WTC11 (cell line): ENCODE results near the gene SAP30L. TPM values are rescaled to one million over a fixed set of nuclear protein-coding genes. Genes with fewer than 3 reads are reported as not detected.

Experiments
- ATAC-seq: fragments of 200-7000 bp; cut with Tn5 transposase; 2 replicates; pipeline ENCODE4 v1.10.0; 2021; ENCODE audit warnings: mild to moderate bottlenecking, moderate library complexity
- CTCF ChIA-PET: fragments of 300-600 bp; sonication (Branson Sonifier 250); formaldehyde crosslinking; loops from one replicate; lab custom pipeline; 2021; ENCODE audit warnings: antibody characterized with exemption; lab: Charles Lee
- POLR2A ChIA-PET: fragments of 350-600 bp; sonication (Branson Sonifier 250); formaldehyde crosslinking; loops from one replicate; lab custom pipeline; 2021; ENCODE audit warnings: antibody characterized with exemption; lab: Charles Lee
- DNase-seq: peaks from one replicate; pipeline ENCODE4 v3.0.0; 2021; ENCODE audit warnings: low spot score
- H3K27ac Mint-ChIP-seq: 2 replicates; pipeline ENCODE4 v1.8.0; 2021; ENCODE audit warnings: mixed read lengths
- H3K27me3 Mint-ChIP-seq: 2 replicates; pipeline ENCODE4 v1.8.0; 2021; ENCODE audit warnings: low read depth, mild to moderate bottlenecking, moderate library complexity, mixed read lengths
- H3K36me3 Mint-ChIP-seq: 2 replicates; pipeline ENCODE4 v1.8.0; 2021; ENCODE audit warnings: mixed read lengths
- H3K4me1 Mint-ChIP-seq: 2 replicates; pipeline ENCODE4 v1.8.0; 2022; ENCODE audit warnings: mixed read lengths
- H3K4me3 Mint-ChIP-seq: 2 replicates; pipeline ENCODE4 v1.8.0; 2021; ENCODE audit warnings: mild to moderate bottlenecking, moderate library complexity, mixed read lengths
- H3K9me3 Mint-ChIP-seq: 2 replicates; pipeline ENCODE4 v1.8.0; 2021; ENCODE audit warnings: mixed read lengths
- ATF1 ChIP-seq: sonication (generic); formaldehyde crosslinking; IDR thresholded peaks from 2 replicates; pipeline ENCODE4 v1.8.1; 2023; ENCODE audit warnings: mild to moderate bottlenecking, moderate library complexity, missing genetic modification reagents
- ELF4 ChIP-seq: sonication (generic); formaldehyde crosslinking; IDR thresholded peaks from 2 replicates; pipeline ENCODE4 v1.8.1; 2022; ENCODE audit warnings: low read depth, mild to moderate bottlenecking, moderate library complexity, missing genetic modification reagents
- FOXK1 ChIP-seq: sonication (generic); formaldehyde crosslinking; IDR thresholded peaks from 2 replicates; pipeline ENCODE4 v1.8.0; 2022; ENCODE audit warnings: mild to moderate bottlenecking, moderate library complexity, missing genetic modification reagents
- GABPB1 ChIP-seq: sonication (generic); formaldehyde crosslinking; IDR thresholded peaks from 2 replicates; pipeline ENCODE4 v1.8.1; 2023; ENCODE audit warnings: mild to moderate bottlenecking, missing genetic modification reagents
- GTF2I ChIP-seq: fragments of 250-450 bp; sonication (Bioruptor Pico); conservative IDR thresholded peaks from 2 replicates; pipeline ENCODE4 v1.4.0; 2021; ENCODE audit warnings: mild to moderate bottlenecking
- HMGA2 ChIP-seq: fragments of 250-450 bp; sonication (Bioruptor Pico); IDR thresholded peaks from 2 replicates; pipeline ENCODE4 v1.4.0; 2021; ENCODE audit warnings: mild to moderate bottlenecking, moderate library complexity
- IRF2 ChIP-seq: sonication (generic); formaldehyde crosslinking; IDR thresholded peaks from 2 replicates; pipeline ENCODE4 v1.8.0; 2022; ENCODE audit warnings: low read depth, missing genetic modification reagents, borderline replicate concordance
- JUN ChIP-seq: sonication (generic); formaldehyde crosslinking; IDR thresholded peaks from 2 replicates; pipeline ENCODE4 v1.8.0; 2023; ENCODE audit warnings: mild to moderate bottlenecking, missing genetic modification reagents
- KAT7 ChIP-seq: sonication (generic); formaldehyde crosslinking; IDR thresholded peaks from 2 replicates; pipeline ENCODE4 v1.8.1; 2023; ENCODE audit warnings: missing genetic modification reagents, mild to moderate bottlenecking, borderline replicate concordance
- MXD4 ChIP-seq: fragments of 250-450 bp; sonication (Bioruptor Pico); IDR thresholded peaks from 2 replicates; pipeline ENCODE4 v1.8.0; 2021; ENCODE audit warnings: mild to moderate bottlenecking, moderate library complexity, borderline replicate concordance
- NFYB ChIP-seq: sonication (generic); formaldehyde crosslinking; conservative IDR thresholded peaks from 2 replicates; pipeline ENCODE4 v1.8.0; 2022; ENCODE audit warnings: low read depth, missing genetic modification reagents
- NR1H2 ChIP-seq: sonication (generic); formaldehyde crosslinking; IDR thresholded peaks from 2 replicates; pipeline ENCODE4 v1.9.0; 2021; ENCODE audit warnings: mild to moderate bottlenecking, moderate library complexity, missing genetic modification reagents
- NR3C1 ChIP-seq: sonication (generic); formaldehyde crosslinking; conservative IDR thresholded peaks from 2 replicates; pipeline ENCODE4 v1.8.1; 2023; ENCODE audit warnings: low read depth, mild to moderate bottlenecking, missing genetic modification reagents
- OVOL2 ChIP-seq: fragments of 250-450 bp; sonication (Bioruptor Pico); IDR thresholded peaks from 2 replicates; pipeline ENCODE4 v1.9.0; 2021; ENCODE audit warnings: mild to moderate bottlenecking, borderline replicate concordance
- SP1 ChIP-seq: sonication (generic); formaldehyde crosslinking; conservative IDR thresholded peaks from 2 replicates; pipeline ENCODE4 v1.8.1; 2022; ENCODE audit warnings: missing genetic modification reagents
- TEAD4 ChIP-seq: sonication (generic); formaldehyde crosslinking; IDR thresholded peaks from 2 replicates; pipeline ENCODE4 v1.8.0; 2022; ENCODE audit warnings: mild to moderate bottlenecking, missing genetic modification reagents
- ZBTB21 ChIP-seq: sonication (generic); formaldehyde crosslinking; IDR thresholded peaks from 2 replicates; pipeline ENCODE4 v1.8.1; 2023; ENCODE audit warnings: mild to moderate bottlenecking, missing genetic modification reagents, borderline replicate concordance
- ZNF138 ChIP-seq: sonication (generic); formaldehyde crosslinking; conservative IDR thresholded peaks from 2 replicates; pipeline ENCODE4 v1.8.1; 2022; ENCODE audit warnings: mild to moderate bottlenecking, moderate library complexity, missing genetic modification reagents
- ZNF396 ChIP-seq: fragments of 250-450 bp; sonication (Bioruptor Pico); IDR thresholded peaks from 2 replicates; pipeline ENCODE4 v1.8.0; 2021; ENCODE audit warnings: mild to moderate bottlenecking, moderate library complexity, borderline replicate concordance
- total RNA-seq: library from RNA; stranded (reverse); gene quantifications from 3 replicates; pipeline ENCODE4 v1.2.3, GENCODE V29; 2021
- TF ChIP-seq, protein P1 (sequence below): sonication (generic); formaldehyde crosslinking; IDR thresholded peaks from 2 replicates; pipeline ENCODE4 v1.8.1; 2022; ENCODE audit warnings: low read depth, mild to moderate bottlenecking, moderate library complexity, missing genetic modification reagents, borderline replicate concordance
- TF ChIP-seq, protein P2 (sequence below): fragments of 250-450 bp; sonication (Bioruptor Pico); IDR thresholded peaks from 2 replicates; pipeline ENCODE4 v1.9.0; 2021; ENCODE audit warnings: mild to moderate bottlenecking
- TF ChIP-seq, protein P3 (sequence below): sonication (generic); formaldehyde crosslinking; IDR thresholded peaks from 2 replicates; pipeline ENCODE4 v1.8.1; 2023; ENCODE audit warnings: mild to moderate bottlenecking, moderate library complexity, missing genetic modification reagents
- TF ChIP-seq, protein P4 (sequence below): sonication (generic); formaldehyde crosslinking; IDR thresholded peaks from 2 replicates; pipeline ENCODE4 v1.8.0; 2022; ENCODE audit warnings: mild to moderate bottlenecking, missing genetic modification reagents
- TF ChIP-seq, protein P5 (sequence below): sonication (generic); formaldehyde crosslinking; IDR thresholded peaks from 2 replicates; pipeline ENCODE4 v1.8.0; 2023; ENCODE audit warnings: mild to moderate bottlenecking, missing genetic modification reagents

The SAP30L gene
- total RNA-seq, 1 experiment from 2014 or later: 33.5 TPM

DNA sequence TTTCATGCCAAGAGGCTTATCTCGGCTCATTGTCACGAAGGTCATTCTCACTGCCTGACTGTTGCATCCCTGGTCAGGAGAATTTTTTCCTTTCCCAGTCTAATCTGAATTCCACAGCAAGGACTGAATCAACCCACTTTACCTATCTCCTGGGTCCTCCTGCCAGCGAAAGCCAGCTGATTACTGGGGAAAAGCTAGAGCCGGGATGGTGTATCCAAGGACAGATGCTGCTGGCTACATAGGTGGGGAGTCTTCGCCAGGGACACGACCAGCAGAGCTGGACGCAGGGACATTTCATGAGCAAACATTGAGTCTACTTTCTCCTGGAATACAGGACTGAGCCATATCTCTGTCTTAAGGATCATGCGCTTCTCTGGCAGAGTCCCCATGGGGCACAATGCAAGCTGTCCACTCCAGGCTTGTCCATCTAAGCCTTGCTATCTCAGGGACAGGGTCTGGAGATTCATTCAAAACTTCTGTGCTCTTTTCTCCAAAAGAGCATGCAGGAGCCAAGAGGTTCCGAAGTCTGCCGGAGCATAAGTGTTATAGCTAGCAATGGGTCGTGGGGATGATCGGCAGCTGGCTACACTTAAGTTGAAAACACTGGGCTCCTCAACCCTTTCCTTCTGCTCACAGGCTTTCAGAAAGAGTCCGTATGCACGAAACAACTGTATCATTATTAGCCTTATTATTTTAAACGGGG, 38.7 kb downstream of the SAP30L start:
- ChIA-PET POLR2A (no interaction called here), CTCF (interaction anchor here (1.0 to 2.2 kb wide), 4 partner anchors 16 to 126 kb away, joined by 3 to 12 read pairs (median 6); no protein-coding TSS in a partner anchor)
- H3K4me3 Mint-ChIP-seq: peak overlapping the region; percentile 55
- H3K4me1 Mint-ChIP-seq: peaks cover 65% of the 10 kb centered on the region
- H3K36me3 Mint-ChIP-seq: no peaks in the 10 kb centered on the region
- ATAC-seq: no peak
- H3K27ac Mint-ChIP-seq: no peak overlapping the region
- TF ChIP-seq ZBTB21 (CRISPR knock-in tag) (no peak), JUN (CRISPR knock-in tag) (no peak), IRF2 (CRISPR knock-in tag) (no peak), ATF1 (no peak), GABPB1 (no peak)
- TF ChIP-seq, protein P1, sequence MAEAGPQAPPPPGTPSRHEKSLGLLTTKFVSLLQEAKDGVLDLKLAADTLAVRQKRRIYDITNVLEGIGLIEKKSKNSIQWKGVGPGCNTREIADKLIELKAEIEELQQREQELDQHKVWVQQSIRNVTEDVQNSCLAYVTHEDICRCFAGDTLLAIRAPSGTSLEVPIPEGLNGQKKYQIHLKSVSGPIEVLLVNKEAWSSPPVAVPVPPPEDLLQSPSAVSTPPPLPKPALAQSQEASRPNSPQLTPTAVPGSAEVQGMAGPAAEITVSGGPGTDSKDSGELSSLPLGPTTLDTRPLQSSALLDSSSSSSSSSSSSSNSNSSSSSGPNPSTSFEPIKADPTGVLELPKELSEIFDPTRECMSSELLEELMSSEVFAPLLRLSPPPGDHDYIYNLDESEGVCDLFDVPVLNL (CRISPR knock-in tag): no peak
- H3K27me3 Mint-ChIP-seq: peaks cover 97% of the 10 kb centered on the region
- no peaks in the 10 kb centered on the region for H3K9me3 Mint-ChIP-seq
- no peak for DNase-seq

DNA sequence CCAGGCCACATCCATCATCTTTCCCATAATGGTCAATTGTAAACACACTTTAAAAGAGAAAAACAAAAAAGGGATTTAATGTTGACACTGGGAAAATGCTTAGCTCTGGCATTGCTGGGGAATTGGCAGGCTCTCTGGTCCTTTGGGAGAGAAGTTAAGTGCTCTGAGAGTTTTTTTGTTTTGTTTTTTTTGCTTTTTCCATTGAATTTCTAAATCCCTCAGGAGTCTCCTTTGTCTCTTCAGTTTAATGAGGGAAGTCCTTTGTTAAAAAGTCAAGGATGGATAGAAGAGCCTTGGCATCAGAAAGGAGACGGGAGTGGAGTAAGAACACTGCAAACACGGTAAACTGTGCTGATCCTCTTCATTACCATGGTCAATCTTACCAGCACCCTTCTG, 39.3 kb downstream of the SAP30L start:
- Mint-ChIP-seq H3K4me3 (peak overlapping the region; percentile 22; the same call in 1 of the 2 replicates), H3K9me3 (no peaks in the 10 kb centered on the region), H3K27ac (no peak overlapping the region), H3K27me3 (peaks cover 95% of the 10 kb centered on the region), H3K36me3 (no peaks in the 10 kb centered on the region), H3K4me1 (peaks cover 62% of the 10 kb centered on the region)
- ChIA-PET POLR2A (interaction anchor here (0.8 kb wide), 1 partner anchor 374 kb away, joined by 3 read pairs; the partner anchor contains the start of gene CNOT8), CTCF (interaction anchor here (1.6 to 2.2 kb wide), 3 partner anchors 17 to 123 kb away, joined by 3 to 12 read pairs (median 9); no protein-coding TSS in a partner anchor)
- no peak for TF ChIP-seq MXD4 (CRISPR knock-in tag)
- TF ChIP-seq, protein P2, sequence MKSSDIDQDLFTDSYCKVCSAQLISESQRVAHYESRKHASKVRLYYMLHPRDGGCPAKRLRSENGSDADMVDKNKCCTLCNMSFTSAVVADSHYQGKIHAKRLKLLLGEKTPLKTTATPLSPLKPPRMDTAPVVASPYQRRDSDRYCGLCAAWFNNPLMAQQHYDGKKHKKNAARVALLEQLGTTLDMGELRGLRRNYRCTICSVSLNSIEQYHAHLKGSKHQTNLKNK (CRISPR knock-in tag): no peak
- TF ChIP-seq, protein P3, sequence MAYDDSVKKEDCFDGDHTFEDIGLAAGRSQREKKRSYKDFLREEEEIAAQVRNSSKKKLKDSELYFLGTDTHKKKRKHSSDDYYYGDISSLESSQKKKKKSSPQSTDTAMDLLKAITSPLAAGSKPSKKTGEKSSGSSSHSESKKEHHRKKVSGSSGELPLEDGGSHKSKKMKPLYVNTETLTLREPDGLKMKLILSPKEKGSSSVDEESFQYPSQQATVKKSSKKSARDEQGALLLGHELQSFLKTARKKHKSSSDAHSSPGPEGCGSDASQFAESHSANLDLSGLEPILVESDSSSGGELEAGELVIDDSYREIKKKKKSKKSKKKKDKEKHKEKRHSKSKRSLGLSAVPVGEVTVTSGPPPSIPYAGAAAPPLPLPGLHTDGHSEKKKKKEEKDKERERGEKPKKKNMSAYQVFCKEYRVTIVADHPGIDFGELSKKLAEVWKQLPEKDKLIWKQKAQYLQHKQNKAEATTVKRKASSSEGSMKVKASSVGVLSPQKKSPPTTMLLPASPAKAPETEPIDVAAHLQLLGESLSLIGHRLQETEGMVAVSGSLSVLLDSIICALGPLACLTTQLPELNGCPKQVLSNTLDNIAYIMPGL: no peak
- TF ChIP-seq ZNF138 (CRISPR knock-in tag): no peak
- TF ChIP-seq, protein P4, sequence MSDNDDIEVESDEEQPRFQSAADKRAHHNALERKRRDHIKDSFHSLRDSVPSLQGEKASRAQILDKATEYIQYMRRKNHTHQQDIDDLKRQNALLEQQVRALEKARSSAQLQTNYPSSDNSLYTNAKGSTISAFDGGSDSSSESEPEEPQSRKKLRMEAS (CRISPR knock-in tag): no peak
- TF ChIP-seq JUN (CRISPR knock-in tag): no peak
- no peak for TF ChIP-seq TEAD4 (CRISPR knock-in tag)
- TF ChIP-seq SP1 (CRISPR knock-in tag): no peak
- no peak for TF ChIP-seq GTF2I (CRISPR knock-in tag)
- TF ChIP-seq KAT7 (CRISPR knock-in tag): no peak
- TF ChIP-seq ELF4 (CRISPR knock-in tag): no peak
- TF ChIP-seq ZNF396 (CRISPR knock-in tag): no peak
- DNase-seq (no peak), ATAC-seq (no peak)

DNA sequence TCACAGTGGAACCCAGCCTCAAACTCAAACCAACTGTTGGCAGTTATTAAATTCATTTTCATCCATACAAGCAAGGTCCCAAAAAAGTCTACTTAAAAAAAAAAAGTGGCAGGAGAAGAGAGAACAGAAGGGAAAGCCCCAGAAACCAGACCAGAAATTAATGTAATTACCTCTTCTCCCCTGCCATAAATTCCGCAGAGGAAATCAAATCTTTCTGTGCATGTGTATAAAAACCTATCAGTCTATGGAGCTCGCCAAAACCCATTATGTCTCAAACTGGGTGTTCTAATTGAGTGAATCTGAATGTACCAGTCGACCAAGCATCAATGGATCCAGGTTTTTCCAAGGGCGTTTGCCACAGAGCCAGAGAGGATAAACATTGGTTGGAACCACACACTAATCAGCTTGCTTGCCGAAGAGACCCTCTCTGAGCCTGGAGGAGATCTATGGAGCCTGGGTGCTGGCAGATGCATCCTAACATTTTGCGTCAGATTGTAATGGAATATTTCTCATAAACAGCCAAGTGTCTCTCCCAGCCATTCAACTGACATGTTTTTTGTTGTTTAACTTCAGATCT, 40.1 kb downstream of the SAP30L start:
- Mint-ChIP-seq H3K36me3 (no peaks in the 10 kb centered on the region), H3K4me3 (no peak overlapping the region), H3K27ac (no peak overlapping the region), H3K4me1 (peaks cover 54% of the 10 kb centered on the region), H3K9me3 (no peaks in the 10 kb centered on the region), H3K27me3 (peaks cover 92% of the 10 kb centered on the region)
- ChIA-PET POLR2A (interaction anchor here (0.8 kb wide), 1 partner anchor 373 kb away, joined by 3 read pairs; the partner anchor contains the start of gene CNOT8), CTCF (interaction anchor here (0.6 to 1.6 kb wide), 3 partner anchors 35 to 123 kb away, joined by 3 to 7 read pairs (median 6); no protein-coding TSS in a partner anchor)
- no peak for DNase-seq
- ATAC-seq: no peak
- no peak for TF ChIP-seq HMGA2
- no peak for TF ChIP-seq MXD4 (CRISPR knock-in tag)
- no peak for TF ChIP-seq NR1H2 (CRISPR knock-in tag)
- TF ChIP-seq OVOL2 (CRISPR knock-in tag): no peak
- TF ChIP-seq FOXK1 (CRISPR knock-in tag): no peak
- no peak for TF ChIP-seq GABPB1
- no peak for TF ChIP-seq NR3C1 (CRISPR knock-in tag)
- no peak for TF ChIP-seq NFYB (CRISPR knock-in tag)
- TF ChIP-seq, protein P5, sequence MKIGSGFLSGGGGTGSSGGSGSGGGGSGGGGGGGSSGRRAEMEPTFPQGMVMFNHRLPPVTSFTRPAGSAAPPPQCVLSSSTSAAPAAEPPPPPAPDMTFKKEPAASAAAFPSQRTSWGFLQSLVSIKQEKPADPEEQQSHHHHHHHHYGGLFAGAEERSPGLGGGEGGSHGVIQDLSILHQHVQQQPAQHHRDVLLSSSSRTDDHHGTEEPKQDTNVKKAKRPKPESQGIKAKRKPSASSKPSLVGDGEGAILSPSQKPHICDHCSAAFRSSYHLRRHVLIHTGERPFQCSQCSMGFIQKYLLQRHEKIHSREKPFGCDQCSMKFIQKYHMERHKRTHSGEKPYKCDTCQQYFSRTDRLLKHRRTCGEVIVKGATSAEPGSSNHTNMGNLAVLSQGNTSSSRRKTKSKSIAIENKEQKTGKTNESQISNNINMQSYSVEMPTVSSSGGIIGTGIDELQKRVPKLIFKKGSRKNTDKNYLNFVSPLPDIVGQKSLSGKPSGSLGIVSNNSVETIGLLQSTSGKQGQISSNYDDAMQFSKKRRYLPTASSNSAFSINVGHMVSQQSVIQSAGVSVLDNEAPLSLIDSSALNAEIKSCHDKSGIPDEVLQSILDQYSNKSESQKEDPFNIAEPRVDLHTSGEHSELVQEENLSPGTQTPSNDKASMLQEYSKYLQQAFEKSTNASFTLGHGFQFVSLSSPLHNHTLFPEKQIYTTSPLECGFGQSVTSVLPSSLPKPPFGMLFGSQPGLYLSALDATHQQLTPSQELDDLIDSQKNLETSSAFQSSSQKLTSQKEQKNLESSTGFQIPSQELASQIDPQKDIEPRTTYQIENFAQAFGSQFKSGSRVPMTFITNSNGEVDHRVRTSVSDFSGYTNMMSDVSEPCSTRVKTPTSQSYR (CRISPR knock-in tag): no peak
